ENCODE results near the gene UBE2J2. TPM values are rescaled to one million over a fixed set of nuclear protein-coding genes. Genes with fewer than 3 reads are reported as not detected.

Gene UBE2J2
- total and polyA plus RNA-seq, 4 experiments from 2014 or later, result 79.4 to 96.7 (median 87.8) TPM

DNA sequence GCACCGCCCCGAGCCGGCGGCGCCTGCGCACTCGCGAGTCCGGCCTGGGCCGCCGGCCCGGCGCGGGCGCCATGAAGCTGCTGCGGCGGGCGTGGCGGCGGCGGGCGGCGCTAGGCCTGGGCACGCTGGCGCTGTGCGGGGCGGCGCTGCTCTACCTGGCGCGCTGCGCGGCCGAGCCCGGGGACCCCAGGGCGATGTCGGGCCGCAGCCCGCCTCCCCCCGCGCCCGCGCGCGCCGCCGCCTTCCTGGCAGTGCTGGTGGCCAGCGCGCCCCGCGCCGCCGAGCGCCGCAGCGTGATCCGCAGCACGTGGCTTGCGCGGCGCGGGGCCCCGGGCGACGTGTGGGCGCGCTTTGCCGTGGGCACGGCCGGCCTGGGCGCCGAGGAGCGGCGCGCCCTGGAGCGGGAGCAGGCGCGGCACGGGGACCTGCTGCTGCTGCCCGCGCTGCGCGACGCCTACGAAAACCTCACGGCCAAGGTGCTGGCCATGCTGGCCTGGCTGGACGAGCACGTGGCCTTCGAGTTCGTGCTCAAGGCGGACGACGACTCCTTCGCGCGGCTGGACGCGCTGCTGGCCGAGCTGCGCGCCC is 41.4 kb downstream of the UBE2J2 start, which contains the start of gene B3GALT6:
Gene B3GALT6 (plus strand): TSS at position 30 of the 588 bp plus-strand sequence. CDS start 42 bp downstream, at position 72.
- H3K4me3 Mint-ChIP-seq, result peak within 1 kb of the TSS; percentile 93 to 96 (median 94)
- Histone ChIP-seq H3K4me1 (ENCODE audit: insufficient read depth, low read length) (peaks cover 39% of the 10 kb centered on the region), H3K4me3 (ENCODE audit: low read length in 2 of 2) (peak within 1 kb of the TSS; percentile 67 to 92), H3K27me3 (ENCODE audit: insufficient read depth, low read length) (no peaks in the 10 kb centered on the region), H3K27ac (ENCODE audit: low read depth, low read length) (peak within 1 kb of the TSS; percentile 96), H3K9me3 (ENCODE audit: control insufficient read depth in 1 of 2, low read length in 2 of 2) (no peaks in the 10 kb centered on the region), H3K36me3 (ENCODE audit: insufficient read depth, low read length) (peaks cover 17% of the 10 kb centered on the region)
- peaks cover 5 to 27% of the 10 kb centered on the region in 2 donors for H3K36me3 Mint-ChIP-seq
- no peak for DNase-seq
- ChIA-PET CTCF (ENCODE audit: partially characterized antibody) (no interaction called here), POLR2A (ENCODE audit: partially characterized antibody) (interaction anchor here (0.6 to 2.4 kb wide), 11 partner anchors 15 to 167 kb away, joined by 3 to 19 read pairs (median 4); partner anchors contain the start of genes AURKAIP1, CCNL2, TNFRSF18 and UBE2J2)
- peaks cover 0 to 4% (median 0%) of the 10 kb centered on the region in 8 donors for H3K9me3 Mint-ChIP-seq
- H3K27me3 Mint-ChIP-seq, result no peaks in the 10 kb centered on the region
- peaks cover 15 to 49% (median 30%) of the 10 kb centered on the region in 4 donors for H3K4me1 Mint-ChIP-seq
- H3K27ac Mint-ChIP-seq, result peak within 1 kb of the TSS; percentile 92 to 96 (median 95)
- intact Hi-C loops (cut with micrococcal nuclease), result loop anchor here (1.0 to 5.0 kb wide), 3 partner anchors 41 to 95 kb away; partner anchors contain the start of genes PUSL1 and UBE2J2

DNA sequence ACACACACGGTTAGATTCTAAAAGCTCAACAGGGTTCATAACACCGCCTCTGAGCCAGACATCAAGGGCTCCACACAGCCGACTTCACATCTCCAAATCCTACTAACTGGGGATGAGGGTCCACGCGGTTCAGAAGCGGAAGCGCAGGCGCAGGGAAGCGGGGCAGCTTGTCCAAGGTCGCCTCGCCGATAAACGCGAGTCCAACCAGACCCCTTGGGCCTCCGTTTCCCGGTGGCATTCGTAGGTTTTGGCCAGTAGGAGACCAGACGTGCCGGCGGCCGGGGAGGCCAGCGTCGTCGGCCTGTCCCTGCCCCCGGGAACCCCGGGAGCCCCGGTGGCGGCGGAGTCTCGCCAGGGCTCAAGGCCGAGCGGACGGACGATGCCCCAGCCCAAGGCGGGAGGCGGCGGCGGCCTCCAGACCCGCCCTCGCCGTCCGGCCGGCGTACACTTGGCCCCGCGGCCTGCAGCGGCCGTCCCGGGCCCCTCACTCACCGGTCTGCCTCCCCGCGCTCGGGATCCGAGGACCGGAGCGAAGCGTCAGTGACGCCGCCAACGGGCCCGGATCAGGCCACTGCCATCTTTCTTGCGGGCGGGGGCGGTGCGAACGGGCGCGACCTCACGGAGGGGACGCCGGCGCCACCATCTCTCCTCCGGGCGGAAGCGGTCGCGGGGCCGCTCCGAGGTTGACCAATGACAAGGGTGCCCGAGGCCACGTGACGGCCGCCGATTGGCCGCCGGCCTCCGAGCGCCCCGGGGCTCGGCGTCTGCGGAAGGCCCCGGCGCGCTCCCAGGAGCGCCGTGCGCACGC is 42.0 kb downstream of the UBE2J2 start, which contains the start of gene SDF4:
Gene SDF4 (minus strand): TSS at position 602 of the 808 bp plus-strand sequence. CDS start 3,229 bp downstream, outside the sequence.
- Histone ChIP-seq H3K27ac (ENCODE audit: low read depth, low read length) (peak within 1 kb of the TSS; percentile 96), H3K36me3 (ENCODE audit: insufficient read depth, low read length) (peaks cover 17% of the 10 kb centered on the region), H3K4me1 (ENCODE audit: insufficient read depth, low read length) (peaks cover 39% of the 10 kb centered on the region), H3K27me3 (ENCODE audit: insufficient read depth, low read length) (no peaks in the 10 kb centered on the region), H3K4me3 (ENCODE audit: low read length in 2 of 2) (peak within 1 kb of the TSS; percentile 67 to 92), H3K9me3 (ENCODE audit: control insufficient read depth in 1 of 2, low read length in 2 of 2) (no peaks in the 10 kb centered on the region)
- Mint-ChIP-seq H3K9me3 (peaks cover 0 to 4% (median 0%) of the 10 kb centered on the region in 8 donors), H3K4me3 (peak within 1 kb of the TSS; percentile 93 to 96 (median 94)), H3K36me3 (peaks cover 5 to 27% of the 10 kb centered on the region in 2 donors), H3K4me1 (peaks cover 15 to 49% (median 30%) of the 10 kb centered on the region in 4 donors), H3K27ac (peak within 1 kb of the TSS; percentile 92 to 96 (median 95)), H3K27me3 (no peaks in the 10 kb centered on the region)
- POLR2A ChIA-PET (ENCODE audit: partially characterized antibody), result interaction anchor here (0.6 to 2.4 kb wide), 18 partner anchors 13 to 168 kb away, joined by 3 to 19 read pairs (median 4); partner anchors contain the start of genes AURKAIP1, CCNL2, TNFRSF18 and TNFRSF4
- intact Hi-C loops (cut with micrococcal nuclease), result loop anchor here (1.0 to 5.0 kb wide), 5 partner anchors 17 to 115 kb away; partner anchors contain the start of genes C1orf159, PUSL1, TNFRSF4 and UBE2J2
- peak; percentile 96 to 98 (median 96) for DNase-seq
- CTCF ChIA-PET (ENCODE audit: partially characterized antibody), result interaction anchor here (1.0 to 1.7 kb wide), 3 partner anchors 16 to 109 kb away, joined by 3 to 5 read pairs (median 5); no protein-coding TSS in a partner anchor

DNA sequence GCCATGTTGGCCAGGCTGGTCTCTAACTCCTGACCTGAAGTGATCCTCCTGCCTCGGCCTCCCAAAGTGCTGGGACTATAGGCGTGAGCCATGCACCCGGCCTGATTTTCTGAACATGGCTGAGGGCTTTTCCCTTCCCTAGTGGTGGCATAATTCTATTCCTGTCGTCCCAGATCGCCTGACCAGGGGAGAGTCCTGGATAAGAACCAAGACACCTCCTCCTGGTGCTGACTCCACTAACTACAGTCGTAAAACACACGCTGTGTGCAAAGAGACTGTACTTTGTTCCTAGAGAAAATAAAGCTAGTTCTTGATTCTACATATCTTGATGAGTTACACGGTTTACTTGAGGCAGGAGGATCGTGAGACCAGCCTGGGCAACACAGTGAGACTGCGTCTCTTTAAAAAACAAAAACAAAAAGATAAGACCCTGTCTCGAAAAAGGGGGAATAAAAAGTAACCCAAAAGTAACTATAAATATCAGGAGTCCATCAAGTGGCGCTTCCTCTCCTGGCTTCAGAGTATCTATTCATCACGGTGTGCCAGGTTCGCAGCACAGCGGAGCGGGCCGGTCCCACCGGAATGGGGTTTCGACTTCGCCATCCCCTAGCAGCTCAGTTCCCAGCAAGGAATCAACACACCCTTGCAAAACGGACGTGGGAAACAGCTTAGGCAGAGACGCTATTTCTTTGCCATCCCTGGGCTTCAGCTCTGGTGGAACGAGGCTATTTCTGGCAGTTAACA is 42.8 kb downstream of the UBE2J2 start:
- peak overlapping the region; percentile 67 to 92 for H3K4me3 ChIP-seq (ENCODE audit: low read length in 2 of 2)
- Mint-ChIP-seq H3K4me1 (peaks cover 15 to 50% (median 32%) of the 10 kb centered on the region in 4 donors), H3K27ac (peak overlapping the region; percentile 92 to 96 (median 95)), H3K27me3 (no peaks in the 10 kb centered on the region), H3K36me3 (peaks cover 10 to 31% of the 10 kb centered on the region in 2 donors), H3K4me3 (peak overlapping the region; percentile 93 to 96 (median 94)), H3K9me3 (peaks cover 0 to 4% (median 0%) of the 10 kb centered on the region in 8 donors)
- no peaks in the 10 kb centered on the region for H3K27me3 ChIP-seq (ENCODE audit: insufficient read depth, low read length)
- CTCF ChIA-PET (ENCODE audit: partially characterized antibody), result interaction anchor here (1.0 to 1.7 kb wide), 3 partner anchors 15 to 108 kb away, joined by 3 to 5 read pairs (median 5); no protein-coding TSS in a partner anchor
- peaks cover 39% of the 10 kb centered on the region for H3K4me1 ChIP-seq (ENCODE audit: insufficient read depth, low read length)
- POLR2A ChIA-PET (ENCODE audit: partially characterized antibody), result interaction anchor here (0.6 to 2.4 kb wide), 12 partner anchors 12 to 144 kb away, joined by 3 to 19 read pairs (median 6); partner anchors contain the start of genes AURKAIP1, TNFRSF18, TNFRSF4 and UBE2J2
- peaks cover 23% of the 10 kb centered on the region for H3K36me3 ChIP-seq (ENCODE audit: insufficient read depth, low read length)
- DNase-seq, result peak in 1 of 5 donors; percentile 23
- peak overlapping the region; percentile 96 for H3K27ac ChIP-seq (ENCODE audit: low read depth, low read length)
- intact Hi-C loops (cut with micrococcal nuclease), result loop anchor here (2.0 to 5.0 kb wide), 3 partner anchors 16 to 114 kb away; partner anchors contain the start of genes C1orf159 and TNFRSF4
- no peaks in the 10 kb centered on the region for H3K9me3 ChIP-seq (ENCODE audit: control insufficient read depth in 1 of 2, low read length in 2 of 2)

DNA sequence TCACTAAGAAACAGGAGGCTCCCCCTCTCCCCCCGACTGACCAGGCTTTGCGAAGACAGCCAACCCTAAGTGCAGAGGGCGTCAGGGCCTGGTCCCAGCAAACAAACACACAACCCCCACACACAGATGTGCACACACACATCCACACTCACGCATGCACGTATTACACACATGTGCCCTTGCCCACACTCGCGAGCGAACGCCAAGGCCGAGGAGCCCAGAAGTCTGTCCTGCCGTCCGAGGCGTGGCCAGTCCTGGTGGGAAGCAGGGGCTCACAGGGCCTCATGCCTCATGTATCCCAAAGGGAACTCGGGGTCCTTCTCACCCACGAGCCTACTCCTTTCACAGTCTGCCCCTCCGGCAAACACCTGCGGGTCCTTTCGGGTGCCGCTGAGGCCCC is 43.9 kb downstream of the UBE2J2 start:
- Histone ChIP-seq H3K4me3 (ENCODE audit: low read length in 2 of 2) (no peak overlapping the region), H3K9me3 (ENCODE audit: control insufficient read depth in 1 of 2, low read length in 2 of 2) (no peaks in the 10 kb centered on the region), H3K36me3 (ENCODE audit: insufficient read depth, low read length) (peaks cover 34% of the 10 kb centered on the region), H3K27ac (ENCODE audit: low read depth, low read length) (peak overlapping the region; percentile 96), H3K4me1 (ENCODE audit: insufficient read depth, low read length) (peaks cover 39% of the 10 kb centered on the region), H3K27me3 (ENCODE audit: insufficient read depth, low read length) (no peaks in the 10 kb centered on the region)
- intact Hi-C loops (cut with micrococcal nuclease), result loop anchor here (2.0 to 5.0 kb wide), 3 partner anchors 15 to 113 kb away; partner anchors contain the start of genes C1orf159 and TNFRSF4
- no peaks in the 10 kb centered on the region for H3K27me3 Mint-ChIP-seq
- H3K9me3 Mint-ChIP-seq, result peaks cover 0 to 4% (median 0%) of the 10 kb centered on the region in 8 donors
- peak overlapping the region; percentile 4 to 71 (median 56) for H3K4me3 Mint-ChIP-seq
- H3K27ac Mint-ChIP-seq, result peak overlapping the region in 6 of 7 donors; percentile 27 to 84 (median 68)
- DNase-seq, result no peak
- H3K4me1 Mint-ChIP-seq, result peaks cover 15 to 51% (median 36%) of the 10 kb centered on the region in 4 donors
- CTCF ChIA-PET (ENCODE audit: partially characterized antibody), result interaction anchor here (1.5 kb wide), 1 partner anchor 71 kb away, joined by 3 read pairs; no protein-coding TSS in a partner anchor
- peaks cover 14 to 35% of the 10 kb centered on the region in 2 donors for H3K36me3 Mint-ChIP-seq
- POLR2A ChIA-PET (ENCODE audit: partially characterized antibody), result interaction anchor here (1.7 kb wide), 1 partner anchor 15 kb away, joined by 17 read pairs; the partner anchor contains the start of gene TNFRSF4

DNA sequence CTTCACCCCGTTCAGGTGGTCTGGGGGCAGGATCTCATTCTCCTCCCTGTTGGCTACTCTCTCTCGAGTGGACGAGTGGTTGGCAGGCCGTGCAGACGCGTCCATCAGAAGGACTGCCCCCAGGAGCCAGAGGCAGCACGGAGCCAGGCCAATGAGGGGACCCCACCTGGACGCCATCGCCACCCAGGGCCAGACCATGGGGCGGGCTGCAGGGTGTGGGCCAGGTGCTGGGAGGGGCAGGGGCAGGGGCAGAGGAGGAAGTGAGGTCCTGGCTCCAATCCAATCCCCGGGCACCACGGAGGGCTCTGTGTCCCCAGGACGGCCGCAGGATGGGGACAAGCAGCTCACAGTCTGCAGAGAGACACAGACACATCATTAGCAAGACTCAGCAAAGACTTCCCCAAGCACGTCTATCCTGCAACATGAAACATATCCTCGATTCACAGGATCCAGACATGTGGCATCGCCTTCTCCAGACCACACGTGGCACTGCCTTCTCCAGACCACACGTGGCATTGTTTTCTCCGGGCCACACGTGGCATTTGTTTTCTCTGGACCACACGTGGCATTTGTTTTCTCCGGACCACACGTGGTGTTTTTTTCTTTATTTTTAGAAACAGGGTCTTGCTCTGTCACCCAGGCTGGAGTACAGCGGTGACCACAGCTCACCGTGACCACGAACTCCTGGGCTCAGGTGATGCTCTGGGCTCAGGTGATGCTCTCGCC is 44.9 kb downstream of the UBE2J2 start:
- ChIA-PET CTCF (ENCODE audit: partially characterized antibody) (interaction anchor here (1.5 kb wide), 1 partner anchor 70 kb away, joined by 3 read pairs; no protein-coding TSS in a partner anchor), POLR2A (ENCODE audit: partially characterized antibody) (interaction anchor here (1.2 kb wide), 1 partner anchor 13 kb away, joined by 3 read pairs; no protein-coding TSS in a partner anchor)

More for the DNA sequence above, 44.9 kb downstream of the UBE2J2 start:
- H3K27ac Mint-ChIP-seq, result peak overlapping the region in 2 of 7 donors; percentile 31 to 68
- no peaks in the 10 kb centered on the region for H3K27me3 Mint-ChIP-seq
- H3K4me1 Mint-ChIP-seq, result peaks cover 15 to 44% (median 28%) of the 10 kb centered on the region in 4 donors
- Histone ChIP-seq H3K27ac (ENCODE audit: low read depth, low read length) (peak overlapping the region; percentile 15), H3K27me3 (ENCODE audit: insufficient read depth, low read length) (no peaks in the 10 kb centered on the region), H3K4me1 (ENCODE audit: insufficient read depth, low read length) (peaks cover 33% of the 10 kb centered on the region), H3K9me3 (ENCODE audit: control insufficient read depth in 1 of 2, low read length in 2 of 2) (no peaks in the 10 kb centered on the region), H3K36me3 (ENCODE audit: insufficient read depth, low read length) (peaks cover 36% of the 10 kb centered on the region), H3K4me3 (ENCODE audit: low read length in 2 of 2) (no peak overlapping the region)
- no peak overlapping the region for H3K4me3 Mint-ChIP-seq
- peaks cover 0 to 4% (median 0%) of the 10 kb centered on the region in 8 donors for H3K9me3 Mint-ChIP-seq
- intact Hi-C loops (cut with micrococcal nuclease), result no loop called here
- DNase-seq, result no peak
- peaks cover 14 to 39% of the 10 kb centered on the region in 2 donors for H3K36me3 Mint-ChIP-seq

Measured in CD4-positive, alpha-beta memory T cell (primary cell).